HG02610 (cell line): Measurements from ENCODE around the gene APC.

Experiments
- ATAC-seq: cut with Tn5 transposase; IDR thresholded peaks from one replicate; pipeline ENCODE4 v1.9.1; 2021; ENCODE audit warnings: mild to moderate bottlenecking, moderate library complexity; ENCODE audit not compliant: unreplicated experiment

The APC gene

DNA sequence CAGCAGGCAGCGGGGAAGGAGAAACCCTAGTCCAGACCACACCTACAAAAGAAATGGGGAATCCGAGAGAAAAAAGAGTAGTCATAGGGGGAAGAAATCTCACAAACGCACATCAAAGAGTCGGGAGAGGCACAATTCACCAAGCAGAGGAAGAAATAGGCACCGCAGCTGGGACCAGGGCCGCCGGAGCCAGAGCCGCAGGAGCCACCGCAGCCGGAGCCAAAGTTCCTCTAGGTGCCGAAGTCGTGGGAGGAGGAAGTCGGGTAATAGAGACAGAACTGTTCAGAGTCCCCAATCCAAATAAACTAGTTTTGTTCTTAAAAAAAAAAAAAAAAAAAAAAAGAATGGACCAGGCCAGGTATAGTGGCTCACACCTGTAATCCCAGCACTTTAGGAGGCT is 155.1 kb downstream of the APC start:
- ATAC-seq: no peak

DNA sequence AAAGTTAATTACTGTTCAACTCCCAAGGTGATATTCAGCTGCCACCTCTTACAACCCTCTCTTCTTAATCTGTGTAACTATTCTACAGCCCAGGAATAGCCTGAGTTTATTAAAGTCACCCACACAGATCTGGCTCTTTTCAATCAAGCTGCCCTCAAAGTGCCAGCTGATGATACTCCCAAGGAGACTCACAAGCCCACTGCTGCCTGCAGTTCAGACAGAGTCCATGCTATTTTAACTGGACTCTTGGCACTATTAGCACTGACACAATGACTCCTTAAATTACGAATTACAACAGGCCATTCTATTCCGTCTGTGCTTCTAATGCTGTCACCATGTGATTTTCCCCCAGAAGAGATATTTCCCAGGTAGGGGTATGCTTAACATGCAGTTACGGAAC is 158.0 kb downstream of the APC start:
- ATAC-seq: no peak
